Suprapubic skin (tissue), 4 donors: ENCODE results near the gene RALGPS1.

Experiments
- EP300 ChIP-seq: sonication (generic); formaldehyde crosslinking; IDR thresholded peaks from one replicate; pipeline ENCODE4 v1.6.1; 2017; ENCODE audit warnings: antibody characterized with exemption
- POLR2A ChIP-seq, 2 donors: fragments of 450-650 bp; IDR thresholded peaks; one replicate each; pipeline ENCODE4 v1.6.1; 2017; ENCODE audit warnings: antibody characterized with exemption in 2 of 2, mild to moderate bottlenecking in 2 of 2, moderate library complexity in 2 of 2
- POLR2AphosphoS5 ChIP-seq, 3 donors: sonication (generic); formaldehyde crosslinking; IDR thresholded peaks; one replicate each; pipeline ENCODE4 v1.6.1; 2017; ENCODE audit warnings: antibody characterized with exemption in 3 of 3
- TF ChIP-seq, protein P1 (sequence below), 2 donors: fragments of 200-600 bp in 1 of 2; fragments of 450-650 bp in 1 of 2; sonication (generic) in 1 of 2; IDR thresholded peaks; one replicate each; pipeline ENCODE4 v1.5.1; 2016 to 2019; ENCODE audit warnings: antibody characterized with exemption in 2 of 2, mild to moderate bottlenecking in 1 of 2, moderate library complexity in 1 of 2

DNA sequence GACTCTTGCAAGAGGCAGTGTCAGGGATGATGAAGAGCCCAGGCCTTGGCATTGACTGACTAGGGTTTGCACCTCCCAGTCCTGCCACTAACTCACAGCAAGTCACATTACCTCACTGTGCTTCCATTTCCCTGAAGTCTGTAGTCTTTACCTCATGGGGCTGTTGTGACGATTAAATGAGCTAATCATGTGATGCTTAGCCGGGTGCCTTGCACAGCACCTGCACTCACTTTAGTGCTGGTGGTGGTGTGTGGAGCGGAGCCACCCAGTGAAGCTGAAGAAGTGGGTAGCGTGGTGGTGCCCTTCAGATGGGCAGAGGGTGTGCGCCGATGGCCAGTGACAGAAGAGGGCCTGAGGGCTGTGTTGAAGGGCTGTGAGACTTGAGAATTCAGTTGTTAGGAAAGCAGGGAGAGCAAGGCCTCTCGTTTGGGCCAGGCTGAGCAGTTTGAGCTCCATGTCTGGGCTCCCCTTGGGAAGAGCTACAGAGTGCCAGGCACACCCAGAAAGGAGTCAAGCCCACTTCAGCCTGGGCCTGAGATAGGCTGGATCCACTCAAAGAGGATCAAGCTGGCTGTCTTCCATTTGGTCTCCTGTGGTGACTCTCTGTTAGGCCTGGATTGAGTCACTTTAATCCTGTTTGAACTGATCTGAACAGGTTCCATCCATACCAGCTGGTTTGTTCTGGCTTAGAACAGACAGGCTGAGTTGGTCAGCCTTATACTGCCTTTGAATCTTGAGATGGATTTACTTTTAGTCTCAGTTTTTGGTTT is 42.5 kb downstream of the RALGPS1 start:
- TF ChIP-seq, protein P1, sequence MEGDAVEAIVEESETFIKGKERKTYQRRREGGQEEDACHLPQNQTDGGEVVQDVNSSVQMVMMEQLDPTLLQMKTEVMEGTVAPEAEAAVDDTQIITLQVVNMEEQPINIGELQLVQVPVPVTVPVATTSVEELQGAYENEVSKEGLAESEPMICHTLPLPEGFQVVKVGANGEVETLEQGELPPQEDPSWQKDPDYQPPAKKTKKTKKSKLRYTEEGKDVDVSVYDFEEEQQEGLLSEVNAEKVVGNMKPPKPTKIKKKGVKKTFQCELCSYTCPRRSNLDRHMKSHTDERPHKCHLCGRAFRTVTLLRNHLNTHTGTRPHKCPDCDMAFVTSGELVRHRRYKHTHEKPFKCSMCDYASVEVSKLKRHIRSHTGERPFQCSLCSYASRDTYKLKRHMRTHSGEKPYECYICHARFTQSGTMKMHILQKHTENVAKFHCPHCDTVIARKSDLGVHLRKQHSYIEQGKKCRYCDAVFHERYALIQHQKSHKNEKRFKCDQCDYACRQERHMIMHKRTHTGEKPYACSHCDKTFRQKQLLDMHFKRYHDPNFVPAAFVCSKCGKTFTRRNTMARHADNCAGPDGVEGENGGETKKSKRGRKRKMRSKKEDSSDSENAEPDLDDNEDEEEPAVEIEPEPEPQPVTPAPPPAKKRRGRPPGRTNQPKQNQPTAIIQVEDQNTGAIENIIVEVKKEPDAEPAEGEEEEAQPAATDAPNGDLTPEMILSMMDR (IDR thresholded peaks at IDR 0.05): no peak
- TF ChIP-seq POLR2A (IDR thresholded peaks at IDR 0.05): no peak
- TF ChIP-seq EP300: no peak
- TF ChIP-seq POLR2AphosphoS5 (IDR thresholded peaks at IDR 0.05): no peak
